Measurements from ENCODE around the gene MRPL20.

DNA sequence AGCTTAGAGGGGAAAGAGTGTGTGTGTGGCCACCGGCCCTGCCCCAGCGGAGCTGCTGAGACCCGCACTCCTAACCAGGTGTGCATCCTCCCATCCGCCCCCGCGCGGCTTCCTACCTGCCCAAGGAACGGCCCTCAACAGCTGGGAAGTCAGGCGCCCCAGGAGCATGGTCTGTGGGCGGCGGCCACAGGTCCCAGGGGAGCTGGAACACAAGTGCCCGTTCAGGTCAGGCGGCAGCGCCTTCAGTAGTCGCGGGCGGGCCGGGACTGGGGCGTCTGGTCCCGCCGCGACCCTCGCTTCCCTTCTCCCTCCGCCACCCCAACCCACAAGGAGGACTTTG is 32.5 kb downstream of the MRPL20 start:
- TF ChIP-seq, protein P1, sequence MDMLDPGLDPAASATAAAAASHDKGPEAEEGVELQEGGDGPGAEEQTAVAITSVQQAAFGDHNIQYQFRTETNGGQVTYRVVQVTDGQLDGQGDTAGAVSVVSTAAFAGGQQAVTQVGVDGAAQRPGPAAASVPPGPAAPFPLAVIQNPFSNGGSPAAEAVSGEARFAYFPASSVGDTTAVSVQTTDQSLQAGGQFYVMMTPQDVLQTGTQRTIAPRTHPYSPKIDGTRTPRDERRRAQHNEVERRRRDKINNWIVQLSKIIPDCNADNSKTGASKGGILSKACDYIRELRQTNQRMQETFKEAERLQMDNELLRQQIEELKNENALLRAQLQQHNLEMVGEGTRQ (IDR thresholded peaks at IDR 0.05; ENCODE audit: borderline replicate concordance, low read depth, low read length) = no peak
- TF ChIP-seq POLR2AphosphoS5 (IDR thresholded peaks at IDR 0.05; ENCODE audit: low read depth, low read length) (no peak), RXRA (IDR thresholded peaks at IDR 0.05; ENCODE audit: borderline replicate concordance, low read depth) (no peak), NRF1 (IDR thresholded peaks at IDR 0.05; ENCODE audit: low read depth, low read length) (no peak), ELF1 (IDR thresholded peaks at IDR 0.05) (no peak), YY1 (IDR thresholded peaks at IDR 0.05; ENCODE audit: low read depth) (no peak)
- TF ChIP-seq, protein P2, sequence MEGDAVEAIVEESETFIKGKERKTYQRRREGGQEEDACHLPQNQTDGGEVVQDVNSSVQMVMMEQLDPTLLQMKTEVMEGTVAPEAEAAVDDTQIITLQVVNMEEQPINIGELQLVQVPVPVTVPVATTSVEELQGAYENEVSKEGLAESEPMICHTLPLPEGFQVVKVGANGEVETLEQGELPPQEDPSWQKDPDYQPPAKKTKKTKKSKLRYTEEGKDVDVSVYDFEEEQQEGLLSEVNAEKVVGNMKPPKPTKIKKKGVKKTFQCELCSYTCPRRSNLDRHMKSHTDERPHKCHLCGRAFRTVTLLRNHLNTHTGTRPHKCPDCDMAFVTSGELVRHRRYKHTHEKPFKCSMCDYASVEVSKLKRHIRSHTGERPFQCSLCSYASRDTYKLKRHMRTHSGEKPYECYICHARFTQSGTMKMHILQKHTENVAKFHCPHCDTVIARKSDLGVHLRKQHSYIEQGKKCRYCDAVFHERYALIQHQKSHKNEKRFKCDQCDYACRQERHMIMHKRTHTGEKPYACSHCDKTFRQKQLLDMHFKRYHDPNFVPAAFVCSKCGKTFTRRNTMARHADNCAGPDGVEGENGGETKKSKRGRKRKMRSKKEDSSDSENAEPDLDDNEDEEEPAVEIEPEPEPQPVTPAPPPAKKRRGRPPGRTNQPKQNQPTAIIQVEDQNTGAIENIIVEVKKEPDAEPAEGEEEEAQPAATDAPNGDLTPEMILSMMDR (IDR thresholded peaks at IDR 0.05) = no peak

Data from SK-N-SH (cell line).